Measurements from ENCODE around the gene WDFY4.

DNA sequence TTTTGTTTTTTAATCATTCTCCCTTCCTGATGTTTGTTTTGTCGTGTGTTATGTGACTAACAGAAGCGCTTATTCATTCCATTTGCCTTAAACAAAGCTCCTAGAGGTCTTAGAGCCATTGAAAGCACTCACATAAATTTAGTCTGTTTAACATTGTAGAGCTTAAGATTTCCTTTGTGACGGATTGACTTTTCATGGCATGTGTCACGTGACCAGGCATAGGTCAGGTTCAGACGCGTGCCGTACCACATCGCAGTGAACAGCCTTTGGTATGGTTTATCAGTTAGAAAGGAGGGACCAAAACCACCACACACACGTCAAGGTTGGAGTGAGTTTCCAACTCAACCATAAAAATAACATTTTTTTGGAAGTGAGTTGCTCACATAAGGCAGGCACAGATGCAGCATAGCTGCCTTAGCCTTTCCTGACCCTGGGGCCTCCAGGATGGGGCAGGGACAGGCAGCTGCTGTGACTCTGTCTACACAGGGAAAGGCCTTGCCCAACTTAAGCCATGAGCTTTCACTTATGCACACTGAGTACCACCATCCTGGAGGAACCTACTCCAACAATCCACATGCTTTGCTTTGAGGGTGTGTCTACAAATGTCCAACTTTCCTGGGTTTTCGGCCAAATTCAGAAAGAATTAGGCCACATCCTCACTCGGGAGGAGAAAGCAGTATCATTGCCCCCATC, 55.5 kb downstream of the WDFY4 start:
- TF ChIP-seq, protein P1, sequence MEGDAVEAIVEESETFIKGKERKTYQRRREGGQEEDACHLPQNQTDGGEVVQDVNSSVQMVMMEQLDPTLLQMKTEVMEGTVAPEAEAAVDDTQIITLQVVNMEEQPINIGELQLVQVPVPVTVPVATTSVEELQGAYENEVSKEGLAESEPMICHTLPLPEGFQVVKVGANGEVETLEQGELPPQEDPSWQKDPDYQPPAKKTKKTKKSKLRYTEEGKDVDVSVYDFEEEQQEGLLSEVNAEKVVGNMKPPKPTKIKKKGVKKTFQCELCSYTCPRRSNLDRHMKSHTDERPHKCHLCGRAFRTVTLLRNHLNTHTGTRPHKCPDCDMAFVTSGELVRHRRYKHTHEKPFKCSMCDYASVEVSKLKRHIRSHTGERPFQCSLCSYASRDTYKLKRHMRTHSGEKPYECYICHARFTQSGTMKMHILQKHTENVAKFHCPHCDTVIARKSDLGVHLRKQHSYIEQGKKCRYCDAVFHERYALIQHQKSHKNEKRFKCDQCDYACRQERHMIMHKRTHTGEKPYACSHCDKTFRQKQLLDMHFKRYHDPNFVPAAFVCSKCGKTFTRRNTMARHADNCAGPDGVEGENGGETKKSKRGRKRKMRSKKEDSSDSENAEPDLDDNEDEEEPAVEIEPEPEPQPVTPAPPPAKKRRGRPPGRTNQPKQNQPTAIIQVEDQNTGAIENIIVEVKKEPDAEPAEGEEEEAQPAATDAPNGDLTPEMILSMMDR (IDR thresholded peaks at IDR 0.05; ENCODE audit: extremely low read depth in 1 of 2, insufficient read depth in 1 of 2, low read depth in 1 of 2, low read length in 2 of 2) = no peak
- TF ChIP-seq POLR2A (IDR thresholded peaks at IDR 0.05; ENCODE audit: low read depth, low read length) (no peak), GATA2 (IDR thresholded peaks at IDR 0.05; ENCODE audit: insufficient read depth, insufficient read length, low read depth, low read length) (no peak)
